H9 (cell line): ENCODE results near the gene GOLGA6L24. TPM values are rescaled to one million over a fixed set of nuclear protein-coding genes. Genes with fewer than 3 reads are reported as not detected.
"Not testable (repeated sequence)": the region's sequence is repeated elsewhere in the genome, so short reads cannot be mapped to it uniquely, and the experiment has no call there.

Experiments
- DNase-seq: peaks from one replicate; pipeline ENCODE4 v3.0.0-alpha.2; 2017
- H2AFZ ChIP-seq: one replicate; pipeline ENCODE4 v1.6.1; 2013; ENCODE audit warnings: mild to moderate bottlenecking, low read length, control low read depth, moderate library complexity
- H2AK5ac ChIP-seq: 2 replicates; pipeline ENCODE4 v1.6.1; 2013; ENCODE audit warnings: low read length, control low read depth, mixed read lengths; ENCODE audit not compliant: insufficient read length
- H2BK120ac ChIP-seq: one replicate; pipeline ENCODE4 v1.6.1; 2013; ENCODE audit warnings: low read depth, mild to moderate bottlenecking, low read length, control low read depth, inconsistent platforms; ENCODE audit not compliant: poor library complexity, severe bottlenecking
- H2BK12ac ChIP-seq: 2 replicates; pipeline ENCODE4 v1.6.1; 2013; ENCODE audit warnings: low read length, control low read depth, mixed read lengths, low read depth; ENCODE audit not compliant: insufficient read length
- H2BK15ac ChIP-seq: 2 replicates; pipeline ENCODE4 v1.6.1; 2013; ENCODE audit warnings: low read depth, low read length, control low read depth
- H2BK20ac ChIP-seq: one replicate; pipeline ENCODE4 v1.6.1; 2013; ENCODE audit warnings: low read depth, mild to moderate bottlenecking, low read length, control low read depth, inconsistent platforms; ENCODE audit not compliant: poor library complexity, severe bottlenecking
- H2BK5ac ChIP-seq: 2 replicates; pipeline ENCODE4 v1.6.1; 2013; ENCODE audit warnings: low read length, control low read depth, mixed read lengths; ENCODE audit not compliant: insufficient read length
- H3K14ac ChIP-seq: 2 replicates; pipeline ENCODE4 v1.6.1; 2013; ENCODE audit warnings: low read length, control low read depth; ENCODE audit not compliant: insufficient read depth
- H3K18ac ChIP-seq: 2 replicates; pipeline ENCODE4 v1.6.1; 2013; ENCODE audit warnings: low read depth, mild to moderate bottlenecking, mixed read lengths, low read length, control low read depth; ENCODE audit not compliant: insufficient read length
- H3K23ac ChIP-seq: 2 replicates; pipeline ENCODE4 v1.6.1; 2013; ENCODE audit warnings: low read length, control low read depth, mixed read lengths, low read depth; ENCODE audit not compliant: insufficient read length
- H3K23me2 ChIP-seq: 2 replicates; pipeline ENCODE4 v1.6.1; 2013; ENCODE audit warnings: low read depth, mild to moderate bottlenecking, mixed read lengths, low read length, control low read depth; ENCODE audit not compliant: insufficient read length, poor library complexity, severe bottlenecking
- H3K27ac ChIP-seq: 2 replicates; pipeline ENCODE4 v1.5.1; 2013; ENCODE audit warnings: low read length, control low read depth, mixed read lengths, low read depth; ENCODE audit not compliant: insufficient read length
- H3K27me3 ChIP-seq: 2 replicates; pipeline ENCODE4 v1.6.1; 2013; ENCODE audit warnings: low read length, control low read depth, inconsistent platforms; ENCODE audit not compliant: insufficient read depth
- H3K4ac ChIP-seq: 2 replicates; pipeline ENCODE4 v1.6.1; 2013; ENCODE audit warnings: low read depth, mild to moderate bottlenecking, control low read depth, inconsistent platforms, low read length, moderate library complexity
- H3K4me1 ChIP-seq: 2 replicates; pipeline ENCODE4 v1.6.1; 2013; ENCODE audit warnings: low read length, control low read depth, inconsistent platforms; ENCODE audit not compliant: insufficient read depth
- H3K4me2 ChIP-seq: 2 replicates; pipeline ENCODE4 v1.6.1; 2013; ENCODE audit warnings: low read length, control low read depth, mixed read lengths; ENCODE audit not compliant: insufficient read length, insufficient read depth
- H3K56ac ChIP-seq: 2 replicates; pipeline ENCODE4 v1.6.1; 2013; ENCODE audit warnings: low read depth, mild to moderate bottlenecking, mixed read lengths, low read length, control low read depth; ENCODE audit not compliant: insufficient read length
- H3K79me1 ChIP-seq: 2 replicates; pipeline ENCODE4 v1.6.1; 2013; ENCODE audit warnings: low read depth, mild to moderate bottlenecking, moderate library complexity, low read length, control low read depth, inconsistent platforms; ENCODE audit not compliant: insufficient read depth, poor library complexity, severe bottlenecking
- H3K79me2 ChIP-seq: 2 replicates; pipeline ENCODE4 v1.6.1; 2013; ENCODE audit warnings: low read length, control low read depth, inconsistent platforms; ENCODE audit not compliant: insufficient read depth
- H3K9ac ChIP-seq: 2 replicates; pipeline ENCODE4 v1.6.1; 2013; ENCODE audit warnings: low read length, control low read depth, mixed read lengths; ENCODE audit not compliant: insufficient read length; ENCODE audit errors: extremely low read depth
- H3K9me3 ChIP-seq: one replicate; pipeline ENCODE4 v1.6.1; 2013; ENCODE audit warnings: low read depth, low read length, inconsistent platforms; ENCODE audit not compliant: control insufficient read depth
- H3T11ph ChIP-seq: one replicate; pipeline ENCODE4 v1.6.1; 2013; ENCODE audit warnings: mild to moderate bottlenecking, low read length, control low read depth, inconsistent platforms
- H4K20me1 ChIP-seq: one replicate; pipeline ENCODE4 v1.6.1; 2013; ENCODE audit not compliant: control insufficient read depth, insufficient read length, insufficient read depth
- H4K5ac ChIP-seq: 2 replicates; pipeline ENCODE4 v1.6.1; 2013; ENCODE audit warnings: low read depth, mild to moderate bottlenecking, mixed read lengths, low read length, control low read depth; ENCODE audit not compliant: insufficient read length
- H4K8ac ChIP-seq: replicated peaks from 2 replicates; pipeline ENCODE4 v1.6.1; 2013; ENCODE audit warnings: low read length, control low read depth, mixed read lengths, low read depth; ENCODE audit not compliant: insufficient read length
- H4K91ac ChIP-seq: 2 replicates; pipeline ENCODE4 v1.6.1; 2013; ENCODE audit warnings: low read depth, mild to moderate bottlenecking, moderate library complexity, mixed read lengths, low read length, control low read depth; ENCODE audit not compliant: insufficient read length
- H3K27ac Mint-ChIP-seq, 3 experiments: 2 replicates in 2 of 3; 3 replicates in 1 of 3; pipeline ENCODE4 v1.8.0; 2020 to 2021; ENCODE audit warnings: mixed read lengths in 3 of 3, mild to moderate bottlenecking in 1 of 3, moderate library complexity in 1 of 3
- H3K27me3 Mint-ChIP-seq: 2 replicates; pipeline ENCODE4 v1.8.0; 2021; ENCODE audit warnings: low read depth, mild to moderate bottlenecking, moderate library complexity, mixed read lengths
- H3K36me3 Mint-ChIP-seq, 3 experiments: 2 replicates in 2 of 3; 3 replicates in 1 of 3; pipeline ENCODE4 v1.8.0; 2020 to 2021; ENCODE audit warnings: low read depth in 3 of 3, mixed read lengths in 3 of 3; ENCODE audit not compliant: insufficient read depth in 1 of 3
- H3K4me1 Mint-ChIP-seq, 2 experiments: 2 replicates each; pipeline ENCODE4 v1.8.0; 2020; ENCODE audit warnings: mixed read lengths in 2 of 2
- H3K4me3 Mint-ChIP-seq, 2 experiments: 2 replicates in 1 of 2; 3 replicates in 1 of 2; pipeline ENCODE4 v1.8.0; 2020 to 2021; ENCODE audit warnings: mild to moderate bottlenecking in 2 of 2, mixed read lengths in 2 of 2, moderate library complexity in 1 of 2
- H3K9me3 Mint-ChIP-seq, 2 experiments: 2 replicates in 1 of 2; 3 replicates in 1 of 2; pipeline ENCODE4 v1.8.0; 2020; ENCODE audit warnings: mild to moderate bottlenecking in 2 of 2, mixed read lengths in 2 of 2, moderate library complexity in 1 of 2
- WGBS: extraction: QIAGEN DNeasy Blood & Tissue Kit; methylation state at CpG from one replicate; pipeline ENCODE4 v1.1.7; 2013; ENCODE audit warnings: missing lambda C conversion rate, low lambda C conversion rate, mixed read lengths; ENCODE audit not compliant: insufficient read length; ENCODE audit errors: extremely low coverage; 5-methylcytosine and 5-hydroxymethylcytosine counted together
- total RNA-seq: library from RNA; stranded (reverse); gene quantifications from 2 replicates; pipeline ENCODE4 v1.2.1, GENCODE V29; 2021

The GOLGA6L24 gene
- total RNA-seq, 1 experiment from 2014 or later, result not detected

GRCh38 chr15:28310454-28310853, 47.4 kb downstream of the GOLGA6L24 start:
- not testable (repeated sequence) for H2BK120ac ChIP-seq, H3K14ac ChIP-seq, H2AK5ac ChIP-seq, H3K27me3 ChIP-seq, H4K91ac ChIP-seq, H3K4me1 Mint-ChIP-seq, H3T11ph ChIP-seq, H3K27me3 Mint-ChIP-seq, H3K9ac ChIP-seq, DNase-seq, H3K79me1 ChIP-seq, H2BK20ac ChIP-seq, H3K56ac ChIP-seq, H4K20me1 ChIP-seq, H3K4me2 ChIP-seq, H3K23ac ChIP-seq, H2BK5ac ChIP-seq, H3K18ac ChIP-seq, H3K27ac Mint-ChIP-seq, H3K79me2 ChIP-seq, H2BK15ac ChIP-seq, H3K27ac ChIP-seq, H3K23me2 ChIP-seq, H2AFZ ChIP-seq, H3K4me1 ChIP-seq, H4K8ac ChIP-seq, H3K9me3 ChIP-seq, H2BK12ac ChIP-seq, H3K4me3 Mint-ChIP-seq, H3K4ac ChIP-seq, H4K5ac ChIP-seq
- peaks cover 65 to 69% (median 68%) of the 10 kb centered on the region in 3 experiments for H3K36me3 Mint-ChIP-seq
- peaks cover 36 to 44% of the 10 kb centered on the region in 2 experiments for H3K9me3 Mint-ChIP-seq
- WGBS, result no CpG with 5 or more reads among the region's 11 CpGs

- H3K14ac ChIP-seq, H4K8ac ChIP-seq, H3K27me3 ChIP-seq, H3K79me2 ChIP-seq, H3K4ac ChIP-seq, H3K4me3 Mint-ChIP-seq, H2AFZ ChIP-seq, H3K18ac ChIP-seq, H3K4me1 ChIP-seq, H3K4me1 Mint-ChIP-seq, H2BK20ac ChIP-seq, H3K23me2 ChIP-seq, H2AK5ac ChIP-seq, H2BK120ac ChIP-seq, H2BK15ac ChIP-seq, H3K4me2 ChIP-seq, H3K9me3 ChIP-seq, DNase-seq, H3K27ac ChIP-seq, H3K27ac Mint-ChIP-seq, H4K91ac ChIP-seq, H2BK5ac ChIP-seq, H4K20me1 ChIP-seq, H3T11ph ChIP-seq, H2BK12ac ChIP-seq, H3K23ac ChIP-seq, H3K79me1 ChIP-seq, H3K56ac ChIP-seq, H3K9ac ChIP-seq, H3K27me3 Mint-ChIP-seq, H4K5ac ChIP-seq: not testable (repeated sequence)
- Mint-ChIP-seq H3K36me3 (peaks cover 52 to 57% (median 55%) of the 10 kb centered on the region in 3 experiments), H3K9me3 (peaks cover 36 to 43% of the 10 kb centered on the region in 2 experiments)
- no CpG with 5 or more reads among the region's 5 CpGs for WGBS
Observed at GRCh38 chr15:28308718-28309117, 49.2 kb downstream of the GOLGA6L24 start.
